PC-3 (cell line): Measurements from ENCODE around the gene TPGS1. TPM values are rescaled to one million over a fixed set of nuclear protein-coding genes. Genes with fewer than 3 reads are reported as not detected.

Experiments
- ATAC-seq: fragments of 200-7000 bp; cut with Tn5 transposase; 2 replicates; pipeline ENCODE4 v1.9.1; 2020; ENCODE audit warnings: mild to moderate bottlenecking, moderate library complexity
- BruUV-seq: library from RNA; stranded (reverse); fragments of 400-500 nt; replicated peaks from 2 replicates; lab custom pipeline; 2021; lab: Mats Ljungman, UMichigan
- CTCF ChIA-PET: fragments of 300-600 bp; sonication (Branson Sonifier 250); formaldehyde crosslinking; loops from one replicate; lab custom pipeline; 2022; ENCODE audit warnings: antibody characterized with exemption; lab: Charles Lee
- POLR2A ChIA-PET: fragments of 300-600 bp; sonication (Branson Sonifier 250); formaldehyde crosslinking; loops from one replicate; lab custom pipeline; 2022; ENCODE audit warnings: antibody characterized with exemption; ENCODE audit not compliant: unreplicated experiment; lab: Charles Lee
- DNase-seq: peaks from one replicate; pipeline ENCODE4 v3.0.0-alpha.2; 2015
- H2AFZ ChIP-seq: fragments of 300-600 bp; sonication (generic); 2 replicates; pipeline ENCODE4 v1.6.0; 2016; ENCODE audit warnings: antibody characterized with exemption, low read length
- H3F3A ChIP-seq: fragments of 300-600 bp; sonication (generic); one replicate; pipeline ENCODE4 v1.6.0; 2017; ENCODE audit warnings: antibody characterized with exemption, low read length, control low read depth, mild to moderate bottlenecking; ENCODE audit not compliant: unreplicated experiment
- H3K27ac ChIP-seq: fragments of 300-600 bp; sonication (generic); 2 replicates; pipeline ENCODE4 v1.5.1; 2016; ENCODE audit warnings: mild to moderate bottlenecking, low read length
- H3K27me3 ChIP-seq: fragments of 300-600 bp; sonication (generic); 2 replicates; pipeline ENCODE4 v1.6.1; 2016; ENCODE audit warnings: low read length, mixed read lengths
- H3K36me3 ChIP-seq: fragments of 300-600 bp; sonication (generic); 2 replicates; pipeline ENCODE4 v1.6.1; 2016; ENCODE audit warnings: low read depth, mixed run types, low read length, mixed read lengths
- H3K4me1 ChIP-seq: fragments of 300-600 bp; sonication (generic); 2 replicates; pipeline ENCODE4 v1.5.1; 2016; ENCODE audit warnings: low read length; ENCODE audit not compliant: insufficient read depth
- H3K4me2 ChIP-seq: fragments of 300-600 bp; sonication (generic); 2 replicates; pipeline ENCODE4 v1.6.0; 2016; ENCODE audit warnings: low read length
- H3K4me3 ChIP-seq: fragments of 300-600 bp; sonication (generic); 2 replicates; pipeline ENCODE4 v1.5.1; 2016; ENCODE audit warnings: mild to moderate bottlenecking, low read length, mixed read lengths
- H3K79me2 ChIP-seq: fragments of 300-600 bp; sonication (generic); 2 replicates; pipeline ENCODE4 v1.6.1; 2017; ENCODE audit warnings: low read length, mixed read lengths
- H3K9ac ChIP-seq: fragments of 300-600 bp; sonication (generic); 2 replicates; pipeline ENCODE4 v1.6.0; 2016; ENCODE audit warnings: mild to moderate bottlenecking, low read length
- H3K9me2 ChIP-seq: fragments of 300-600 bp; sonication (generic); replicated peaks from 2 replicates; pipeline ENCODE4 v1.6.1; 2016; ENCODE audit warnings: mixed run types, low read length, mixed read lengths
- H3K9me3 ChIP-seq: fragments of 300-600 bp; sonication (generic); 2 replicates; pipeline ENCODE4 v1.6.1; 2016; ENCODE audit warnings: low read length, mixed read lengths
- H4K20me1 ChIP-seq: fragments of 300-600 bp; sonication (generic); 2 replicates; pipeline ENCODE4 v1.6.1; 2016; ENCODE audit warnings: low read length, mixed read lengths
- EZH2 ChIP-seq: fragments of 300-600 bp; sonication (generic); IDR thresholded peaks from one replicate; pipeline ENCODE4 v1.6.1; 2017; ENCODE audit warnings: antibody characterized with exemption, mild to moderate bottlenecking, low read length; ENCODE audit not compliant: unreplicated experiment
- EZH2phosphoT487 ChIP-seq: fragments of 300-600 bp; sonication (generic); IDR thresholded peaks from 2 replicates; pipeline ENCODE4 v1.6.1; 2018; ENCODE audit warnings: mild to moderate bottlenecking, antibody characterized with exemption, low read length, borderline replicate concordance
- intact Hi-C: fragments of 100-400 bp; cut with micrococcal nuclease; formaldehyde crosslinking; loops from 2 replicates; pipeline ENCODE4 v1.9.0; 2023
- total RNA-seq: library from RNA; depleted of rRNA; stranded (reverse); fragments of >200 nt; gene quantifications from 2 replicates; pipeline ENCODE4 v1.2.3, GENCODE V29; 2014
- TF ChIP-seq, protein P1 (sequence below): fragments of 300-600 bp; sonication (generic); conservative IDR thresholded peaks from 2 replicates; pipeline ENCODE4 v1.5.1; 2017; ENCODE audit warnings: antibody characterized with exemption, low read depth, mild to moderate bottlenecking, low read length

Gene TPGS1
- total RNA-seq, 1 experiment from 2014 or later = 28.5 TPM

DNA sequence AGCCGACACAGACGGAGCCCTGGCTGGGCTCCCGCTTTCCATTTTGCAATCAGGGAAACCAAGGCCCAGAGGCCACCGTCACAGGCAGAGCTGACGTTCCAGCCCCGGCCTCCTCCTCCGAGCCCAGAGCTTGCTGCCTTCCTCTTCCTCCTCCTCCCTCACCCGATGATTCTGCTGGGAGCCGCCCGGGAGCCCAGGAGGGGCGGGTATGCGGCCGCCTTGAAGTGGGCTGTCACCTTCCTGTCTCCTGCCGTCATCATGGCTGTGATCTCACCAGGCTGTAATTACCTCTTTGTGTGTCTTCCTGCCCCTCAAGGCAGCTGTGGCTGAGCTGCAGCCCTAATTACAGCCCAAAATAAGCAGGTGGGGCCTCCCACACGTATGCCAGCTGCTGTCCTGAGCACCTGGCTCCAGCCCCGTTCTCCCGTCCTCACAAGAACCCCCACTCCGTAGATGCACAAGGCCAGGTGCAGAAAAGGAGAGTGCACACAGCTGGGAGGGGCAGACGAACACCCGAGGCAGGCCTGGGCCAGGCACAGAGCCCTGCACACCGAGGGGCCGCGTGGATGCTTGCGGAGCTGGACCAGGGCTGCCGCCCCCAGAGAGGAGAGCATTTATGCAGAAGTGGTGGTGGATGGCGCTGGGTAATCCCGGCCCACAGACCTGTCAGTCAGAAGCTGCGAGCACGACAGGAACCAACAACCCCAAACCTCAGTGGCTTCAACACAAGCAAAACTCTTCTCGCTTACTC, 4.0 kb downstream of the TPGS1 start:
- no peak overlapping the region for H3K27ac ChIP-seq
- H3K27me3 ChIP-seq = no peaks in the 10 kb centered on the region
- no peaks in the 10 kb centered on the region for H3K9me2 ChIP-seq
- H2AFZ ChIP-seq = no peak overlapping the region
- H3K4me3 ChIP-seq = no peak overlapping the region
- H3K9me3 ChIP-seq = no peaks in the 10 kb centered on the region
- BruUV-seq = no TSS peak
- no peak overlapping the region for H3K9ac ChIP-seq
- H3K79me2 ChIP-seq = peaks cover 11% of the 10 kb centered on the region
- ATAC-seq (no peak), DNase-seq (no peak)
- TF ChIP-seq EZH2phosphoT487 (no peak), EZH2 (no peak)
- TF ChIP-seq, protein P1, sequence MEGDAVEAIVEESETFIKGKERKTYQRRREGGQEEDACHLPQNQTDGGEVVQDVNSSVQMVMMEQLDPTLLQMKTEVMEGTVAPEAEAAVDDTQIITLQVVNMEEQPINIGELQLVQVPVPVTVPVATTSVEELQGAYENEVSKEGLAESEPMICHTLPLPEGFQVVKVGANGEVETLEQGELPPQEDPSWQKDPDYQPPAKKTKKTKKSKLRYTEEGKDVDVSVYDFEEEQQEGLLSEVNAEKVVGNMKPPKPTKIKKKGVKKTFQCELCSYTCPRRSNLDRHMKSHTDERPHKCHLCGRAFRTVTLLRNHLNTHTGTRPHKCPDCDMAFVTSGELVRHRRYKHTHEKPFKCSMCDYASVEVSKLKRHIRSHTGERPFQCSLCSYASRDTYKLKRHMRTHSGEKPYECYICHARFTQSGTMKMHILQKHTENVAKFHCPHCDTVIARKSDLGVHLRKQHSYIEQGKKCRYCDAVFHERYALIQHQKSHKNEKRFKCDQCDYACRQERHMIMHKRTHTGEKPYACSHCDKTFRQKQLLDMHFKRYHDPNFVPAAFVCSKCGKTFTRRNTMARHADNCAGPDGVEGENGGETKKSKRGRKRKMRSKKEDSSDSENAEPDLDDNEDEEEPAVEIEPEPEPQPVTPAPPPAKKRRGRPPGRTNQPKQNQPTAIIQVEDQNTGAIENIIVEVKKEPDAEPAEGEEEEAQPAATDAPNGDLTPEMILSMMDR = no peak
- peaks cover 8% of the 10 kb centered on the region; the same call in 1 of the 2 replicates for H3K4me1 ChIP-seq
- ChIA-PET POLR2A (no interaction called here), CTCF (interaction anchor here (0.5 kb wide), 1 partner anchor 592 kb away, joined by 15 read pairs; no protein-coding TSS in a partner anchor)
- no peak overlapping the region for H3K4me2 ChIP-seq
- intact Hi-C loops = no loop called here
- H3K36me3 ChIP-seq = no peaks in the 10 kb centered on the region; the same call in 1 of the 2 replicates
- no peaks in the 10 kb centered on the region for H3F3A ChIP-seq
- no peaks in the 10 kb centered on the region for H4K20me1 ChIP-seq

DNA sequence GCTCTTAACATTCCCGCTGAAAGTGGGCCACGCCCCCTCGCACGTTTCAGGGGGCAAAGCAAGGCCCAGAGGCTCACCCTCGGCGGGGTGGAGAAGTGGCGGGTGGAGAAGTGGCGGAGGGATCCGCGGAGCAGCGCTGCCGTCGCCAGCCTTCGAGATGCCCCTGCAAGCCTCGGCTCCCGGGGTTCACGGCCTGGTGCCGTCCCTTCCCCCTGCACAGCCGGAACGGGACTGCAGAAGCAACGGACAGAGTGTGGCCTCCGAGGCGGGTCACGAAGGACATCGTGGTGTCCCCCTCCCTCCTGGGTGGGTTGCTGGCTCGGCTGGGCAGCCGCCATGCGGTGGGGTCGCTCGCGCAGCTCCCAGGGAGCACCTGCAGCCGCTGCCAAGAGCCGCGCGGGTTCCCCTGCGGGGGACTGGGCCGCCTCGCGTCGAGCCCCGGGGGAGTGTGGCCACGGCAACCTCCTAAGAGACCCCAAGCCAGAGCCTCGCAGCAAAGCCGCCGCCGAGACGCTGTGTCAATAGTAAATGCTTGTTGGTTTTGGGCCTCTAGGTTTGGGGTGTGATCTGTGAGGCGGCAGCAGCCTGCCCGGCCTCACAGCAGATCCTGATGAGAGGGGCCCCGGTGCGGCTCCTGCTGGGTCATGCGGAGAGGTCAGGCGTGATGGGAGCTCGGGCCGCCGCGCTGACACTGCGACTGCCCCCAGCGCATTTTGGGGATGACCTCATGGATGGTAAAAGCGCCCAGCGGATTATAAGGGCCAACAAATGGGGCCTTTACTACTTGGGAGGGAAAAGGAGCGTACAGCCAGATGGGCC, 5.5 kb downstream of the TPGS1 start:
- no TSS peak for BruUV-seq
- H2AFZ ChIP-seq = no peak overlapping the region
- 0 out of 2 replicates have a peak, but pooled peaks cover 5% of the 10 kb centered on the region for H3K4me1 ChIP-seq
- H3K27me3 ChIP-seq = no peaks in the 10 kb centered on the region
- DNase-seq = no peak
- no peaks in the 10 kb centered on the region for H4K20me1 ChIP-seq
- no peak overlapping the region for H3K27ac ChIP-seq
- CTCF ChIA-PET = no interaction called here
- H3K9me2 ChIP-seq = no peaks in the 10 kb centered on the region
- no peak for ATAC-seq
- TF ChIP-seq, protein P1 = no peak
- TF ChIP-seq EZH2 (no peak), EZH2phosphoT487 (no peak)
- peaks cover 11% of the 10 kb centered on the region for H3K79me2 ChIP-seq
- intact Hi-C loops = no loop called here
- H3K9me3 ChIP-seq = no peaks in the 10 kb centered on the region
- no peaks in the 10 kb centered on the region for H3F3A ChIP-seq
- H3K4me2 ChIP-seq = no peak overlapping the region
- H3K9ac ChIP-seq = no peak overlapping the region
- no peaks in the 10 kb centered on the region; the same call in 1 of the 2 replicates for H3K36me3 ChIP-seq
- H3K4me3 ChIP-seq = no peak overlapping the region
- POLR2A ChIA-PET = no interaction called here
